BJ (cell line): Measurements from ENCODE around the gene CASTOR1. TPM values are rescaled to one million over a fixed set of nuclear protein-coding genes. Genes with fewer than 3 reads are reported as not detected.

Source experiments
- CTCF ChIA-PET: fragments of 350-600 bp; formaldehyde crosslinking; extraction: SDS; loops from one replicate; lab custom pipeline; 2021; ENCODE audit warnings: antibody characterized with exemption, inconsistent platforms; lab: Yijun Ruan, JAX
- POLR2A ChIA-PET: fragments of 300-600 bp; sonication (Branson Sonifier 250); formaldehyde crosslinking; extraction: SDS; loops from one replicate; lab custom pipeline; 2021; ENCODE audit warnings: antibody characterized with exemption; lab: Charles Lee
- DNase-seq: peaks from one replicate; pipeline ENCODE4 v3.0.0-alpha.2; 2011; ENCODE audit warnings: low read depth
- H3K27me3 ChIP-seq: 2 replicates; pipeline ENCODE4 v1.6.0; 2011; ENCODE audit warnings: low read length; ENCODE audit not compliant: control insufficient read depth, insufficient read depth
- H3K36me3 ChIP-seq: 2 replicates; pipeline ENCODE4 v1.5.1; 2011; ENCODE audit warnings: low read length; ENCODE audit not compliant: control insufficient read depth, insufficient read depth
- H3K4me3 ChIP-seq: 2 replicates; pipeline ENCODE4 v1.5.1; 2011; ENCODE audit warnings: low read depth, mild to moderate bottlenecking, control low read depth, low read length
- CTCF ChIP-seq: IDR thresholded peaks from 2 replicates; pipeline ENCODE4 v1.5.1; 2011; ENCODE audit warnings: low read depth, mild to moderate bottlenecking, control low read depth, inconsistent platforms, low read length, moderate library complexity; ENCODE audit not compliant: insufficient read depth
- polyA plus RNA-seq: library from polyadenylated mRNA; depleted of rRNA; stranded (reverse); fragments of >200 nt; gene quantifications from 2 replicates; pipeline ENCODE4 v1.2.3, GENCODE V29; 2011

CASTOR1 gene
- polyA plus RNA-seq, 1 experiment, result 16.4 TPM

GRCh38 chr22:30335236-30335635 lies 45.9 kb upstream of the CASTOR1 start:
- Histone ChIP-seq H3K36me3 (peaks cover 39% of the 10 kb centered on the region), H3K27me3 (no peaks in the 10 kb centered on the region), H3K4me3 (no peak overlapping the region)
- no peak for DNase-seq
- CTCF ChIA-PET, result interaction anchor here (2.4 kb wide), 1 partner anchor 47 kb away, joined by 11 read pairs; no protein-coding TSS in a partner anchor
- POLR2A ChIA-PET, result no interaction called here
- TF ChIP-seq CTCF, result no peak

GRCh38 chr22:30334646-30335045 lies 45.3 kb upstream of the CASTOR1 start:
- TF ChIP-seq CTCF, result no peak
- no peak for DNase-seq
- ChIA-PET POLR2A (no interaction called here), CTCF (interaction anchor here (2.4 kb wide), 1 partner anchor 47 kb away, joined by 11 read pairs; no protein-coding TSS in a partner anchor)
- Histone ChIP-seq H3K4me3 (no peak overlapping the region), H3K36me3 (peaks cover 34% of the 10 kb centered on the region), H3K27me3 (no peaks in the 10 kb centered on the region)

- no peak for TF ChIP-seq CTCF
- CTCF ChIA-PET, result interaction anchor here (1.3 kb wide), 1 partner anchor 16 kb away, joined by 4 read pairs; no protein-coding TSS in a partner anchor
Measured at GRCh38 chr22:30333707-30334087, 44.4 kb upstream of the CASTOR1 start.

GRCh38 chr22:30332994-30333706 lies 43.8 kb upstream of the CASTOR1 start:
- TF ChIP-seq CTCF, result no peak
- Histone ChIP-seq H3K36me3 (peaks cover 27% of the 10 kb centered on the region), H3K27me3 (no peaks in the 10 kb centered on the region), H3K4me3 (no peak overlapping the region)
- ChIA-PET CTCF (interaction anchor here (1.3 kb wide), 1 partner anchor 17 kb away, joined by 4 read pairs; no protein-coding TSS in a partner anchor), POLR2A (no interaction called here)
- no peak for DNase-seq

More at GRCh38 chr22:30333707-30334087, 44.4 kb upstream of the CASTOR1 start:
- no peak for DNase-seq
- H3K4me3 ChIP-seq, result no peak overlapping the region
- H3K27me3 ChIP-seq, result no peaks in the 10 kb centered on the region
- POLR2A ChIA-PET, result no interaction called here
- peaks cover 30% of the 10 kb centered on the region for H3K36me3 ChIP-seq

GRCh38 chr22:30332551-30332950 lies 43.2 kb upstream of the CASTOR1 start:
- Histone ChIP-seq H3K36me3 (peaks cover 23% of the 10 kb centered on the region), H3K4me3 (no peak overlapping the region), H3K27me3 (no peaks in the 10 kb centered on the region)
- no peak for TF ChIP-seq CTCF
- ChIA-PET POLR2A (no interaction called here), CTCF (interaction anchor here (1.3 kb wide), 1 partner anchor 18 kb away, joined by 4 read pairs; no protein-coding TSS in a partner anchor)
- no peak for DNase-seq
